GM18498 (cell line): ENCODE measurements around the gene DESI2.

Source experiments
- ATAC-seq: cut with Tn5 transposase; IDR thresholded peaks from one replicate; pipeline ENCODE4 v1.9.1; 2021; ENCODE audit warnings: mild to moderate bottlenecking, moderate library complexity; ENCODE audit not compliant: unreplicated experiment

Gene DESI2

DNA sequence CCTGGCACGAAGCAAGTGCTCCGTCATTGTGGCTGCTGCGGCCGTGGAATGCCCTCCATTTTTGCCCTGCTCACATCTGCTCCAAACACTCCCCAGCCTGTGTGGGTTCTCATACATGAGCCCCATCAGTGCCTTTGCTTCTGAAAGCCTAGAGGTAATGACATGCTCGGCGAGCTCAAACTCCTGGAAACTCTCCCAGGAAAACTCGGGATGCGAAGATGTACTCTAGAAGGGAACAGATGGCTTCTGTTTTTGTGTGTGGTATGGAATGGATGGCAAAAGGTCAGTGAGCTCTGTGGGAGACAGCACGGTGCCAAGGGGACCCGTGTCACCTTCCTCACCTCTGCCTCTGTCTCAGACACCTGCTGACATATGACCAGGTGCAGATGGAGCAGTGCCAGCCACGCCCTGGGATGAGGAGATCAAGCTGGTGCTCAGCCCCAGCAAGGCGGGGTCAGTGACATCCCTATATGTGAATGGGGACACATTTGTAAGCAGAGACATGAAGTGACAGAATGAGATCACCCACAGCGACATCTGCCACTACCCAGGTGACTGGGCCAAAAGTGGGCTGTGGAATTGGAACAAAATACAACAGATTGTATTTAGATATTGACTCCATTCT lies 98.5 kb downstream of the DESI2 start:
- ATAC-seq: no peak

DNA sequence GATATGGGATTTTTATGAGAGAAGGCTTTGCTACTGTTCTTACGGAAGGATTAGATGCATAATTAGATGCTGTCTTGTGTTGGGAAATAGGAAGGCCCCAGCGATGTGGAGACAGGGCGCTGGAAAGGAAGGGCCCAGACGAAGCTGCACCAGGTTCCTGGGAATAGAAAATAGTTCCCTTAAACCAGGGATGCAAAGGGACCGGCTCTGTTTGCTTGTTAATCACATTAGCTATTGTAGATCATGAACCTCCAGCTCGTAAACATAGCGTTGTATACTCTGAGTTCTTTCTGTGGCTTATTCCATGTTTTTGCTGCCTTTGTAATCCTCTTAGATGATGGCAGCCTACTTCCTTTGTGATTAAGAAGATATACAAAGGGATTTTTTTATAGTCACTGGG lies 102.7 kb downstream of the DESI2 start:
- ATAC-seq: no peak

DNA sequence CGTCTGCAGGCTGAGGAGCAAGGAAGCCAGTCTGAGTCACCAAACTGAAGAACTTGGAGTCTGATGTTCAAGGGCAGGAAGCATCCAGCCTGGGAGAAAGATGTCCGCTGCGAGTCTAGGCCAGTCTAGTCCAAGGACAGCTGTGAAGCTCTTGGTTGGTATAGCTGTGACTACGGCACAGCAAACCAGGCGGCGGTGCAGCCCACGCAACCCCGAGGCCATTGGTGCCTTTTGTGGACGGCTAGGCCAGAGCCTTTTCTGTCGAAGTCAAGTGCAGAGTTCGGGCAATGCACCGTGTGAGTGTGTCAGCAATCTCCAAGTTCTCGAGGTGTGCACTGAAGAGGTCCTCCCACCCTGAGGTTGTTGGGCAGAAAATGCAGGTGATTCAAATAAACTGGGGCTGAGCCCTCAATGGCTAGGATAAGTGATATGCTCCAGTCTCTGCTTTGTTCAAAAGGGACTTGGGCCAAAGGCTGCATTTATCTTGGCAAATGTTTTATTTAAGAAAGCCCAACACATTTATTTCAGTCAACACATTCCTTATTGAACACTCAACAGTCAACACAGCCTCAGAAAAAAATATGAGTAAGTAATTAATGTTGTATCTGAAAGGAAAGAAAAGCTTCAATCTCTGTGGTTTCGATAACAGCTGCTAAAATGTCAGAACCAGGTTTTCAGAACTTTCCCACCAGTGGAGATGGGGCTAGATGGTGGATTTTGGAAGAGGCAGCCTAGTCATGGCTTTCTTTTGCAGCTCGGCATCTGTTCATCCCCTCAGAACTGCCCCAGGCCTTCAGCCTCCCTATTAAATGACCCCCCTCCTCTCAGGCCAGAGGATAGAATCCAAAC lies 104.4 kb downstream of the DESI2 start:
- no peak for ATAC-seq
